GM12873 (cell line): Measurements from ENCODE around the gene ASB5.

Experiments
- TF ChIP-seq, protein P1 (sequence below): IDR thresholded peaks from 2 replicates; pipeline ENCODE4 v1.5.1; 2012; ENCODE audit warnings: low read depth, mild to moderate bottlenecking, moderate library complexity, low read length, control low read depth; ENCODE audit not compliant: insufficient read depth; ENCODE audit errors: missing control alignments

ASB5 gene

GRCh38 chr4:176291748-176292147 lies 22.7 kb upstream of the ASB5 start:
- TF ChIP-seq, protein P1, sequence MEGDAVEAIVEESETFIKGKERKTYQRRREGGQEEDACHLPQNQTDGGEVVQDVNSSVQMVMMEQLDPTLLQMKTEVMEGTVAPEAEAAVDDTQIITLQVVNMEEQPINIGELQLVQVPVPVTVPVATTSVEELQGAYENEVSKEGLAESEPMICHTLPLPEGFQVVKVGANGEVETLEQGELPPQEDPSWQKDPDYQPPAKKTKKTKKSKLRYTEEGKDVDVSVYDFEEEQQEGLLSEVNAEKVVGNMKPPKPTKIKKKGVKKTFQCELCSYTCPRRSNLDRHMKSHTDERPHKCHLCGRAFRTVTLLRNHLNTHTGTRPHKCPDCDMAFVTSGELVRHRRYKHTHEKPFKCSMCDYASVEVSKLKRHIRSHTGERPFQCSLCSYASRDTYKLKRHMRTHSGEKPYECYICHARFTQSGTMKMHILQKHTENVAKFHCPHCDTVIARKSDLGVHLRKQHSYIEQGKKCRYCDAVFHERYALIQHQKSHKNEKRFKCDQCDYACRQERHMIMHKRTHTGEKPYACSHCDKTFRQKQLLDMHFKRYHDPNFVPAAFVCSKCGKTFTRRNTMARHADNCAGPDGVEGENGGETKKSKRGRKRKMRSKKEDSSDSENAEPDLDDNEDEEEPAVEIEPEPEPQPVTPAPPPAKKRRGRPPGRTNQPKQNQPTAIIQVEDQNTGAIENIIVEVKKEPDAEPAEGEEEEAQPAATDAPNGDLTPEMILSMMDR, result no peak

DNA sequence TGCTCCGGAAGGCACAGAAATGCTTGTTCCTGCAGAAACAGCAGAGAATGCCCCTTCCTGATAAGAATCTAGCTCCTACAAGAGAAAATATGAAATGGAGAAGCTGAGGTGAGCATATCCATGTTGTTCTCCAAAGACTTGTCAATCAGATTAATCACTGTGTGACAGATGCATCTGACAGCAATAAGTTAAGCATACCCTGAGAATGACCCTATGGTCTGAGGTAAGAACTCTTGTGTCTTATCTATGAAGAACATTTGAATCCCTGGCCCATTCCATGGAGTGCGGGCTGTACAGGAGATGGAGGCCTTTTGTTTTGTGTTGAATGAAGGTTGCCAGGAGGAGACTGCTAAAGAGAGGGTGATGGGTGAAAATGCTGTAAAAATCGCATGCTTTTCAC lies 21.5 kb upstream of the ASB5 start:
- TF ChIP-seq, protein P1, result no peak

GRCh38 chr4:176289561-176289960 lies 20.5 kb upstream of the ASB5 start:
- TF ChIP-seq, protein P1, result no peak

DNA sequence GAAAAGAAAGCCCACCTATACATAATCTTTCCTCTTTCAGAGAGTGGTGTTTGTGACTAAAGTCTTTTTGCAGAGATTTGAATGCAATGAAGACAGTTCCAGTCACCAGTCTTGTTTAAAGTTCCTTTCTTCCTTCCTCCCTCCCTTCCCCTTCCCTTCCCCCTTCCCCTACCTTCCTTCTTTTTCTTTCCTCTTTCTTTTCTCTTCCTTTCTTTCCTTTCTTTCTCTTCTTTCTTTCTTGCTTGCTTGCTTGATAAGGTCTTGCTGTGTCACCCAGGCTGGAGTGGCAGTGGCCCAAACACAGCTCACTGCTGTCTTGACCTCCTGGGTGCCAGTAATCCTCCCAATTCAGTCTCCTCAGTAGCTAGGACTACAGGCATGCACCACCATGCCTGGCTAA lies 19.0 kb upstream of the ASB5 start:
- TF ChIP-seq, protein P1, result no peak

GRCh38 chr4:176287546-176287945 lies 18.5 kb upstream of the ASB5 start:
- TF ChIP-seq, protein P1, result no peak

DNA sequence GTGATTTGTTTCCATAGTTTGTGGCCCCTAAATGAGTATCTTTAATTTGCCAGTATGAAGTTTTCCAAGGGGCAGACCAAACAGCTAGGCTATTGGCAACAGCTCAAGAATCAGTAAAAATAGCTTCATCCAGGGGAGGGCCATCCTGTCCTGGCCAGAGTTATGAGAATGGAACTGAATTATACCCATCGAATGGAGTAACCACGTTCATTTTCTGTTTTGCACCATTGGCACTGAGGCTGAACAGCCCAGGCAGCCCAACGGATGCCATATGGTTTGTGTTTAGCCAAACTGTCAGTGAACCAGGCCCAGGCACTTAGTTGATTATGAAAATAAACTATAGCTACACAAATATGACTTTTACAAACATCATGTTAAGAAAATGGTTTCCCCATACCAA lies 17.7 kb upstream of the ASB5 start:
- TF ChIP-seq, protein P1, result no peak

- TF ChIP-seq, protein P1, result peak; percentile 52
These were observed 8.3 kb upstream of the ASB5 start for GRCh38 chr4:176277162-176277904.

GRCh38 chr4:176276710-176277109 lies 7.7 kb upstream of the ASB5 start:
- TF ChIP-seq, protein P1, result no peak
